SK-N-SH (cell line): ENCODE data around the gene GPAT3. TPM values are rescaled to one million over a fixed set of nuclear protein-coding genes. Genes with fewer than 3 reads are reported as not detected.

Experiments used
- CTCF ChIA-PET: fragments of 300-600, 350-600 bp; formaldehyde crosslinking; extraction: SDS; loops from one replicate; lab custom pipeline; 2021; lab: Yijun Ruan, JAX
- POLR2A ChIA-PET: fragments of 350-600 bp; sonication (Branson Sonifier 250); formaldehyde crosslinking; extraction: SDS; loops from one replicate; lab custom pipeline; 2020; ENCODE audit warnings: antibody characterized with exemption, inconsistent platforms; lab: Yijun Ruan, JAX
- DNase-seq: peaks from one replicate; pipeline ENCODE4 v3.0.0; 2012
- H2AFZ ChIP-seq: fragments of 200-600 bp; sonication (generic); 2 replicates; pipeline ENCODE4 v1.8.1; 2016; ENCODE audit warnings: antibody characterized with exemption, mild to moderate bottlenecking, low read depth
- H3F3A ChIP-seq: fragments of 200-600 bp; sonication (generic); replicated peaks from 2 replicates; pipeline ENCODE3; 2016; ENCODE audit warnings: antibody characterized with exemption, mild to moderate bottlenecking; ENCODE audit not compliant: insufficient read depth
- H3K27ac ChIP-seq, 2 experiments: fragments of 200-500 bp in 1 of 2; fragments of 200-600 bp in 1 of 2; sonication (Bioruptor generic) in 1 of 2; sonication (generic), shearing (Covaris generic) in 1 of 2; 2 replicates each; pipeline versions ENCODE4 v1.5.1 to v1.6.1; 2014 to 2016; ENCODE audit warnings: low read depth in 2 of 2, inconsistent platforms in 1 of 2, low read length in 1 of 2, mild to moderate bottlenecking in 1 of 2, mixed read lengths in 1 of 2
- H3K27me3 ChIP-seq: fragments of 200-600 bp; sonication (generic), shearing (Covaris generic); 2 replicates; pipeline ENCODE4 v1.6.1; 2016; ENCODE audit warnings: mixed run types; ENCODE audit not compliant: insufficient read depth
- H3K36me3 ChIP-seq, 2 experiments: fragments of 200-500 bp in 1 of 2; fragments of 200-600 bp in 1 of 2; sonication (Bioruptor generic) in 1 of 2; sonication (generic) in 1 of 2; replicated peaks in 1 of 2; 2 replicates each; pipeline versions ENCODE3 to v1.5.1; 2014 to 2016; ENCODE audit warnings: low read length in 1 of 2, mild to moderate bottlenecking in 1 of 2; ENCODE audit not compliant: insufficient read depth in 2 of 2, control insufficient read depth in 1 of 2
- H3K4me1 ChIP-seq, 2 experiments: fragments of 200-500 bp in 1 of 2; fragments of 200-600 bp in 1 of 2; sonication (Bioruptor generic) in 1 of 2; sonication (generic), shearing (Covaris generic) in 1 of 2; 2 replicates each; pipeline versions ENCODE4 v1.5.1 to v1.6.1; 2014 to 2016; ENCODE audit warnings: low read depth in 1 of 2, low read length in 1 of 2, mixed run types in 1 of 2; ENCODE audit not compliant: insufficient read depth in 2 of 2, control insufficient read depth in 1 of 2
- H3K4me2 ChIP-seq: fragments of 200-600 bp; sonication (generic), shearing (Covaris generic); 2 replicates; pipeline ENCODE4 v1.6.1; 2017; ENCODE audit warnings: mixed run types
- H3K4me3 ChIP-seq, 2 experiments: fragments of 200-500 bp in 1 of 2; fragments of 200-600 bp in 1 of 2; sonication (Bioruptor generic) in 1 of 2; sonication (generic), shearing (Covaris generic) in 1 of 2; 2 replicates each; pipeline versions ENCODE4 v1.5.1 to v1.8.1; 2014 to 2016; ENCODE audit warnings: low read depth in 2 of 2, inconsistent platforms in 1 of 2, low read length in 1 of 2, mild to moderate bottlenecking in 1 of 2, mixed read lengths in 1 of 2, moderate library complexity in 1 of 2
- H3K79me2 ChIP-seq: fragments of 200-600 bp; sonication (generic); 2 replicates; pipeline ENCODE4 v1.8.1; 2017; ENCODE audit warnings: mild to moderate bottlenecking; ENCODE audit not compliant: insufficient read depth
- H3K9ac ChIP-seq: fragments of 200-600 bp; sonication (generic); 2 replicates; pipeline ENCODE4 v1.6.1; 2017; ENCODE audit warnings: mixed run types
- H3K9me2 ChIP-seq: fragments of 200-600 bp; sonication (generic); 2 replicates; pipeline ENCODE4 v1.6.1; 2017; ENCODE audit warnings: mixed run types
- H3K9me3 ChIP-seq: fragments of 200-600 bp; sonication (generic); 2 replicates; pipeline ENCODE4 v1.6.1; 2017; ENCODE audit warnings: mixed run types, mild to moderate bottlenecking, moderate library complexity
- H4K20me1 ChIP-seq: fragments of 200-600 bp; sonication (generic); 2 replicates; pipeline ENCODE4 v1.6.1; 2017; ENCODE audit warnings: mild to moderate bottlenecking, mixed run types; ENCODE audit not compliant: insufficient read depth
- CHD2 ChIP-seq: fragments of 150-350 bp; IDR thresholded peaks from 2 replicates; pipeline ENCODE4 v1.6.1; 2018; ENCODE audit warnings: low read length; ENCODE audit not compliant: partially characterized antibody
- ELF1 ChIP-seq: IDR thresholded peaks from 2 replicates; pipeline ENCODE4 v1.4.0; 2012
- EP300 ChIP-seq, 2 experiments: IDR thresholded peaks; 2 replicates each; pipeline versions ENCODE4 v1.4.0 to v1.6.1; 2012; ENCODE audit warnings: borderline replicate concordance in 1 of 2, low read depth in 1 of 2, low read length in 1 of 2
- EZH2phosphoT487 ChIP-seq: fragments of 200-600 bp; sonication (generic); IDR thresholded peaks from 2 replicates; pipeline ENCODE4 v1.6.1; 2017; ENCODE audit warnings: low read depth, mixed run types, mild to moderate bottlenecking, antibody characterized with exemption, moderate library complexity, borderline replicate concordance
- FOSL2 ChIP-seq: IDR thresholded peaks from 2 replicates; pipeline ENCODE4 v1.4.0; 2012; ENCODE audit warnings: low read depth, mild to moderate bottlenecking, moderate library complexity, borderline replicate concordance
- FOXJ3 ChIP-seq: sonication (generic); formaldehyde crosslinking; IDR thresholded peaks from 2 replicates; pipeline ENCODE4 v1.5.1; 2020; ENCODE audit warnings: mild to moderate bottlenecking, missing genetic modification reagents
- GABPA ChIP-seq: IDR thresholded peaks from 2 replicates; pipeline ENCODE4 v1.4.0; 2012; ENCODE audit warnings: low read depth, mild to moderate bottlenecking
- GATA2 ChIP-seq: sonication (generic); formaldehyde crosslinking; IDR thresholded peaks from 2 replicates; pipeline ENCODE4 v1.5.0; 2020; ENCODE audit warnings: mild to moderate bottlenecking, missing genetic modification reagents
- JUND ChIP-seq: IDR thresholded peaks from 2 replicates; pipeline ENCODE4 v1.4.0; 2012
- MAX ChIP-seq: IDR thresholded peaks from 2 replicates; pipeline ENCODE4 v1.4.0; 2012; ENCODE audit warnings: low read depth
- MEF2A ChIP-seq: IDR thresholded peaks from 2 replicates; pipeline ENCODE4 v1.4.0; 2012; ENCODE audit warnings: low read depth, borderline replicate concordance
- NRF1 ChIP-seq: IDR thresholded peaks from 2 replicates; pipeline ENCODE4 v1.6.1; 2012; ENCODE audit warnings: low read depth, mild to moderate bottlenecking, low read length
- POLR2AphosphoS5 ChIP-seq: IDR thresholded peaks from 2 replicates; pipeline ENCODE4 v1.6.1; 2012; ENCODE audit warnings: low read depth, low read length
- RAD21 ChIP-seq: IDR thresholded peaks from 2 replicates; pipeline ENCODE4 v1.6.1; 2012; ENCODE audit warnings: mild to moderate bottlenecking, low read length
- RCOR1 ChIP-seq: fragments of 150-350 bp; IDR thresholded peaks from 2 replicates; pipeline ENCODE4 v1.6.1; 2017; ENCODE audit warnings: antibody characterized with exemption, low read length
- RFX5 ChIP-seq: IDR thresholded peaks from 2 replicates; pipeline ENCODE4 v1.6.1; 2012; ENCODE audit warnings: mild to moderate bottlenecking, improper control_type of control experiment, low read length
- RXRA ChIP-seq: IDR thresholded peaks from 2 replicates; pipeline ENCODE4 v1.4.0; 2012; ENCODE audit warnings: low read depth, mild to moderate bottlenecking, borderline replicate concordance
- SIN3A ChIP-seq: IDR thresholded peaks from 2 replicates; pipeline ENCODE4 v1.6.1; 2012; ENCODE audit warnings: low read depth, mild to moderate bottlenecking, low read length, moderate library complexity, borderline replicate concordance
- SMC3 ChIP-seq: IDR thresholded peaks from 2 replicates; pipeline ENCODE4 v1.6.1; 2012; ENCODE audit warnings: low read depth, low read length, improper control_type of control experiment
- TCF12 ChIP-seq: IDR thresholded peaks from 2 replicates; pipeline ENCODE4 v1.4.0; 2012
- TEAD4 ChIP-seq: IDR thresholded peaks from 2 replicates; pipeline ENCODE4 v1.4.0; 2012; ENCODE audit warnings: mild to moderate bottlenecking, borderline replicate concordance; ENCODE audit not compliant: insufficient read depth
- ZBTB33 ChIP-seq: IDR thresholded peaks from 2 replicates; pipeline ENCODE4 v1.4.0; 2012; ENCODE audit warnings: low read depth, borderline replicate concordance
- WGBS: methylation state at CpG from one replicate; pipeline ENCODE4 v1.1.6; 2017; ENCODE audit warnings: low lambda C conversion rate; 5-methylcytosine and 5-hydroxymethylcytosine counted together
- polyA plus RNA-seq, 3 experiments: library from polyadenylated mRNA; depleted of rRNA; stranded (reverse); fragments of >200 nt; gene quantifications; 2 replicates each; pipeline ENCODE4 v1.2.3, GENCODE V29; 2012

GPAT3 gene
- polyA plus RNA-seq, 1 of the 3 experiments (the other 2 are of a cell fraction) = 0.02 TPM

- POLR2A ChIA-PET = no interaction called here
- TF ChIP-seq RFX5 (no peak), ELF1 (no peak), RXRA (no peak), FOXJ3 (CRISPR knock-in tag) (no peak), POLR2AphosphoS5 (no peak), GATA2 (CRISPR knock-in tag) (no peak)
- no peaks in the 10 kb centered on the region for H3K36me3 ChIP-seq
- no peaks in the 10 kb centered on the region for H3K79me2 ChIP-seq
- H3K9me3 ChIP-seq = no peaks in the 10 kb centered on the region; the same call in 1 of the 2 replicates
- WGBS = 76% methylated on average over 1 of the region's 1 CpG
- no peaks in the 10 kb centered on the region for H3F3A ChIP-seq
- H3K27ac ChIP-seq = no peak overlapping the region
- H4K20me1 ChIP-seq = no peaks in the 10 kb centered on the region
- H3K4me1 ChIP-seq = no peaks in the 10 kb centered on the region
- H3K4me2 ChIP-seq = no peak overlapping the region
- H3K9me2 ChIP-seq = no peaks in the 10 kb centered on the region
- H2AFZ ChIP-seq = no peak overlapping the region
- no peaks in the 10 kb centered on the region for H3K27me3 ChIP-seq
- DNase-seq = no peak
- no peak overlapping the region for H3K4me3 ChIP-seq
- H3K9ac ChIP-seq = no peak overlapping the region
- CTCF ChIA-PET = no interaction called here
Observed at GRCh38 chr4:83610729-83611128, 74.8 kb downstream of the GPAT3 start.

- Histone ChIP-seq H3K4me2 (no peak overlapping the region), H3K27me3 (no peaks in the 10 kb centered on the region), H3K36me3 (no peaks in the 10 kb centered on the region), H2AFZ (no peak overlapping the region), H3K9ac (no peak overlapping the region), H3K4me3 (no peak overlapping the region), H3K27ac (no peak overlapping the region), H3K79me2 (no peaks in the 10 kb centered on the region), H3K9me3 (no peaks in the 10 kb centered on the region; the same call in 1 of the 2 replicates), H3F3A (no peaks in the 10 kb centered on the region), H3K4me1 (no peaks in the 10 kb centered on the region), H3K9me2 (no peaks in the 10 kb centered on the region), H4K20me1 (no peaks in the 10 kb centered on the region)
- TF ChIP-seq TEAD4 = no peak
- no peak for TF ChIP-seq MEF2A
- TF ChIP-seq EZH2phosphoT487 = no peak
- TF ChIP-seq EP300 (IDR thresholded peaks at IDR 0.05; ENCODE audit: borderline replicate concordance in 1 of 2, low read depth in 1 of 2, low read length in 1 of 2) = no peak
- TF ChIP-seq MAX = no peak
- no peak for TF ChIP-seq TCF12
- TF ChIP-seq ELF1 = no peak
- TF ChIP-seq CHD2 = no peak
- no peak for TF ChIP-seq RCOR1
- CTCF ChIA-PET = no interaction called here
- POLR2A ChIA-PET = no interaction called here
- no peak for DNase-seq
Observed at GRCh38 chr4:83613023-83613422, 77.1 kb downstream of the GPAT3 start.

- POLR2A ChIA-PET = no interaction called here
- no peaks in the 10 kb centered on the region for H3K27me3 ChIP-seq
- TF ChIP-seq NRF1 = no peak
- no peak for TF ChIP-seq POLR2AphosphoS5
- no peak for TF ChIP-seq GABPA
- no peak for TF ChIP-seq GATA2 (CRISPR knock-in tag)
- no peak for TF ChIP-seq SMC3
- no peak for TF ChIP-seq JUND
- no peak for TF ChIP-seq SIN3A
- no peak for TF ChIP-seq ZBTB33
- no peak for TF ChIP-seq RAD21
- TF ChIP-seq EZH2phosphoT487 = no peak
- TF ChIP-seq MEF2A = no peak
- no peak for TF ChIP-seq EP300 (IDR thresholded peaks at IDR 0.05; ENCODE audit: borderline replicate concordance in 1 of 2, low read depth in 1 of 2, low read length in 1 of 2)
- TF ChIP-seq FOSL2 = no peak
Observed at GRCh38 chr4:83613994-83614393, 78.1 kb downstream of the GPAT3 start.

More at GRCh38 chr4:83613994-83614393, 78.1 kb downstream of the GPAT3 start:
- H2AFZ ChIP-seq = no peak overlapping the region
- no peaks in the 10 kb centered on the region for H4K20me1 ChIP-seq
- no peaks in the 10 kb centered on the region for H3K4me1 ChIP-seq
- no peaks in the 10 kb centered on the region; the same call in 1 of the 2 replicates for H3K9me3 ChIP-seq
- 50% methylated on average over 4 of the region's 4 CpGs for WGBS
- no peaks in the 10 kb centered on the region for H3F3A ChIP-seq
- no peak overlapping the region for H3K9ac ChIP-seq
- no peak for DNase-seq
- no peak overlapping the region for H3K4me3 ChIP-seq
- CTCF ChIA-PET = interaction anchor here (1.4 kb wide), 1 partner anchor 19 kb away, joined by 3 read pairs; no protein-coding TSS in a partner anchor
- H3K27ac ChIP-seq = no peak overlapping the region
- no peak overlapping the region for H3K4me2 ChIP-seq
- H3K36me3 ChIP-seq = no peaks in the 10 kb centered on the region
- H3K9me2 ChIP-seq = no peaks in the 10 kb centered on the region
- H3K79me2 ChIP-seq = no peaks in the 10 kb centered on the region
